Upper lobe of left lung (tissue), 4 donors: ENCODE measurements around the gene RNF5.
"Not testable (repeated sequence)": the region's sequence is repeated elsewhere in the genome, so short reads cannot be mapped to it uniquely, and the experiment has no call there.

Source experiments
- CTCF ChIP-seq, 6 experiments: fragments of 450-650 bp in 4 of 6; fragments of 200-600 bp in 2 of 6; sonication (generic) in 2 of 6; IDR thresholded peaks; one replicate each; pipeline ENCODE4 v1.5.1; 2016 to 2019; ENCODE audit warnings: antibody characterized with exemption in 6 of 6
- EP300 ChIP-seq, 4 donors: sonication (generic); formaldehyde crosslinking; IDR thresholded peaks; one replicate each; pipeline ENCODE4 v1.5.1; 2017; ENCODE audit warnings: antibody characterized with exemption in 4 of 4, control low read depth in 2 of 4
- POLR2AphosphoS5 ChIP-seq, 2 donors: sonication (generic); formaldehyde crosslinking; IDR thresholded peaks; one replicate each; pipeline ENCODE4 v1.5.1; 2017; ENCODE audit warnings: antibody characterized with exemption in 2 of 2

DNA sequence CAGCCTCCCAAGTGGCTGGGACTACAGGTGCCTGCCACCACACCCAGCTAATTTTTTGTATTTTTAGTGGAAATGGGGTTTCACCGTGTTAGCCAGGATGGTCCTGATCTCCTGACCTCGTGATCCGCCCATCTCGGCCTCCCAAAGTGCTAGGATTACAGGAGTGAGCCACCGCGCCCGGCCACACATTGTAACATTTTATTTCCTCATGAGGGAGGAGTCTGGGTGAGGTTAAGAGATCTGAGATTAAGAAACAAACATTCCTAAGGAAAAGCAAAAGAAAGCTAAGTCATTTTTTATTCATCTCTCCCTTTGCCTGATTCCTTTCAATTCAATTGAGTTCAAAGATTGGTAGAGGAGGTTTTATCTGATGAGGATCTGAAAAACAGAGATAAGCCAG lies 34.0 kb upstream of the RNF5 start:
- TF ChIP-seq CTCF, EP300, POLR2AphosphoS5 (IDR thresholded peaks at IDR 0.05): not testable (repeated sequence)
